T-helper 2 cell treated with Interferon-gamma antibody and Interleukin-4, amounts not matched to agents 5 μg/mL and 100 μg/mL, for 36 hours (primary cell): ENCODE measurements around the gene BABAM2.

Experiments used
- DNase-seq: peaks from one replicate; pipeline ENCODE4 v3.0.0; 2021; ENCODE audit warnings: low spot score
- H3K27ac Mint-ChIP-seq: one replicate; pipeline ENCODE4 v1.8.0; 2021; ENCODE audit warnings: mild to moderate bottlenecking, mixed read lengths
- H3K27me3 Mint-ChIP-seq: one replicate; pipeline ENCODE4 v1.8.0; 2021; ENCODE audit warnings: low read depth, mixed read lengths
- H3K36me3 Mint-ChIP-seq: one replicate; pipeline ENCODE4 v1.8.0; 2021; ENCODE audit warnings: low read depth, mixed read lengths
- H3K4me1 Mint-ChIP-seq: one replicate; pipeline ENCODE4 v1.8.0; 2021; ENCODE audit warnings: low read depth, mixed read lengths
- H3K4me3 Mint-ChIP-seq: one replicate; pipeline ENCODE4 v1.8.0; 2022; ENCODE audit warnings: mild to moderate bottlenecking, moderate library complexity, mixed read lengths
- H3K9me3 Mint-ChIP-seq: one replicate; pipeline ENCODE4 v1.8.0; 2021; ENCODE audit warnings: mixed read lengths

The BABAM2 gene

GRCh38 chr2:28128281-28128950 lies 237.9 kb downstream of the BABAM2 start:
- Mint-ChIP-seq H3K27me3 (no peaks in the 10 kb centered on the region), H3K36me3 (peaks cover 17% of the 10 kb centered on the region), H3K4me1 (peaks cover 2% of the 10 kb centered on the region), H3K27ac (no peak overlapping the region), H3K9me3 (peaks cover 8% of the 10 kb centered on the region), H3K4me3 (no peak overlapping the region)
- no peak for DNase-seq

- Mint-ChIP-seq H3K27ac (no peak overlapping the region), H3K9me3 (peaks cover 5% of the 10 kb centered on the region), H3K27me3 (no peaks in the 10 kb centered on the region)
Measured at GRCh38 chr2:28129955-28130695, 239.6 kb downstream of the BABAM2 start.

GRCh38 chr2:28133778-28134177 lies 243.2 kb downstream of the BABAM2 start:
- H3K27ac Mint-ChIP-seq, result no peak overlapping the region
- H3K36me3 Mint-ChIP-seq, result peaks cover 4% of the 10 kb centered on the region
- H3K27me3 Mint-ChIP-seq, result no peaks in the 10 kb centered on the region
- H3K4me1 Mint-ChIP-seq, result peaks cover 28% of the 10 kb centered on the region
- DNase-seq, result no peak
- H3K9me3 Mint-ChIP-seq, result no peaks in the 10 kb centered on the region
- no peak overlapping the region for H3K4me3 Mint-ChIP-seq

More at GRCh38 chr2:28129955-28130695, 239.6 kb downstream of the BABAM2 start:
- H3K4me1 Mint-ChIP-seq, result peaks cover 14% of the 10 kb centered on the region
- DNase-seq, result no peak
- H3K4me3 Mint-ChIP-seq, result no peak overlapping the region
- H3K36me3 Mint-ChIP-seq, result peaks cover 14% of the 10 kb centered on the region

- H3K27me3 Mint-ChIP-seq, result no peaks in the 10 kb centered on the region
- H3K4me1 Mint-ChIP-seq, result peaks cover 28% of the 10 kb centered on the region
- H3K36me3 Mint-ChIP-seq, result peaks cover 4% of the 10 kb centered on the region
- peak; percentile 5 for DNase-seq
- H3K4me3 Mint-ChIP-seq, result peak overlapping the region; percentile 7
- H3K9me3 Mint-ChIP-seq, result no peaks in the 10 kb centered on the region
- H3K27ac Mint-ChIP-seq, result peak overlapping the region; percentile 72
Measured at GRCh38 chr2:28134262-28134812, 243.8 kb downstream of the BABAM2 start.

GRCh38 chr2:28134857-28135256 lies 244.3 kb downstream of the BABAM2 start:
- Mint-ChIP-seq H3K4me1 (peaks cover 28% of the 10 kb centered on the region), H3K4me3 (peak overlapping the region; percentile 7), H3K9me3 (no peaks in the 10 kb centered on the region), H3K27me3 (no peaks in the 10 kb centered on the region), H3K27ac (peak overlapping the region; percentile 72), H3K36me3 (peaks cover 4% of the 10 kb centered on the region)
- no peak for DNase-seq

GRCh38 chr2:28135324-28135723 lies 244.8 kb downstream of the BABAM2 start:
- no peak for DNase-seq
- Mint-ChIP-seq H3K36me3 (peaks cover 5% of the 10 kb centered on the region), H3K4me1 (peaks cover 28% of the 10 kb centered on the region), H3K27ac (peak overlapping the region; percentile 79), H3K4me3 (peak overlapping the region; percentile 38), H3K27me3 (no peaks in the 10 kb centered on the region), H3K9me3 (no peaks in the 10 kb centered on the region)

- H3K36me3 Mint-ChIP-seq, result peaks cover 5% of the 10 kb centered on the region
- H3K4me1 Mint-ChIP-seq, result peaks cover 28% of the 10 kb centered on the region
- no peaks in the 10 kb centered on the region for H3K9me3 Mint-ChIP-seq
- no peaks in the 10 kb centered on the region for H3K27me3 Mint-ChIP-seq
- no peak for DNase-seq
- peak overlapping the region; percentile 38 for H3K4me3 Mint-ChIP-seq
- peak overlapping the region; percentile 79 for H3K27ac Mint-ChIP-seq
Measured at GRCh38 chr2:28135799-28136198, 245.3 kb downstream of the BABAM2 start.

GRCh38 chr2:28136556-28136955 lies 246.0 kb downstream of the BABAM2 start:
- Mint-ChIP-seq H3K4me1 (peaks cover 28% of the 10 kb centered on the region), H3K27ac (no peak overlapping the region), H3K4me3 (no peak overlapping the region), H3K9me3 (no peaks in the 10 kb centered on the region), H3K27me3 (no peaks in the 10 kb centered on the region), H3K36me3 (peaks cover 5% of the 10 kb centered on the region)
- DNase-seq, result no peak

GRCh38 chr2:28137221-28137620 lies 246.7 kb downstream of the BABAM2 start:
- Mint-ChIP-seq H3K9me3 (no peaks in the 10 kb centered on the region), H3K36me3 (peaks cover 5% of the 10 kb centered on the region), H3K27ac (no peak overlapping the region), H3K4me3 (no peak overlapping the region), H3K27me3 (no peaks in the 10 kb centered on the region), H3K4me1 (peaks cover 28% of the 10 kb centered on the region)
- DNase-seq, result no peak

- H3K9me3 Mint-ChIP-seq, result no peaks in the 10 kb centered on the region
- no peak for DNase-seq
- no peaks in the 10 kb centered on the region for H3K27me3 Mint-ChIP-seq
Measured at GRCh38 chr2:28142386-28142785, 251.9 kb downstream of the BABAM2 start.

GRCh38 chr2:28148000-28148399 lies 257.5 kb downstream of the BABAM2 start:
- Mint-ChIP-seq H3K27ac (no peak overlapping the region), H3K4me3 (no peak overlapping the region), H3K27me3 (no peaks in the 10 kb centered on the region), H3K9me3 (peaks cover 8% of the 10 kb centered on the region), H3K36me3 (peaks cover 19% of the 10 kb centered on the region), H3K4me1 (no peaks in the 10 kb centered on the region)
- DNase-seq, result no peak

More at GRCh38 chr2:28142386-28142785, 251.9 kb downstream of the BABAM2 start:
- Mint-ChIP-seq H3K27ac (no peak overlapping the region), H3K36me3 (peaks cover 8% of the 10 kb centered on the region), H3K4me3 (no peak overlapping the region), H3K4me1 (peaks cover 1% of the 10 kb centered on the region)

- H3K4me1 Mint-ChIP-seq, result no peaks in the 10 kb centered on the region
- no peak overlapping the region for H3K4me3 Mint-ChIP-seq
- H3K27me3 Mint-ChIP-seq, result no peaks in the 10 kb centered on the region
- peaks cover 19% of the 10 kb centered on the region for H3K36me3 Mint-ChIP-seq
- peaks cover 8% of the 10 kb centered on the region for H3K9me3 Mint-ChIP-seq
- H3K27ac Mint-ChIP-seq, result no peak overlapping the region
- DNase-seq, result no peak
Measured at GRCh38 chr2:28148566-28148965, 258.0 kb downstream of the BABAM2 start.

GRCh38 chr2:28150236-28150915 lies 259.8 kb downstream of the BABAM2 start:
- DNase-seq, result no peak
- H3K9me3 Mint-ChIP-seq, result peaks cover 13% of the 10 kb centered on the region
- H3K4me1 Mint-ChIP-seq, result no peaks in the 10 kb centered on the region
- peaks cover 28% of the 10 kb centered on the region for H3K36me3 Mint-ChIP-seq
- no peak overlapping the region for H3K27ac Mint-ChIP-seq
- H3K27me3 Mint-ChIP-seq, result no peaks in the 10 kb centered on the region
- H3K4me3 Mint-ChIP-seq, result no peak overlapping the region

GRCh38 chr2:28150994-28151393 lies 260.5 kb downstream of the BABAM2 start:
- Mint-ChIP-seq H3K27ac (no peak overlapping the region), H3K9me3 (peaks cover 19% of the 10 kb centered on the region), H3K27me3 (no peaks in the 10 kb centered on the region), H3K4me1 (no peaks in the 10 kb centered on the region), H3K36me3 (peaks cover 34% of the 10 kb centered on the region), H3K4me3 (no peak overlapping the region)
- DNase-seq, result no peak
